H9 (cell line): ENCODE results near the gene EEF1AKMT3. TPM values are rescaled to one million over a fixed set of nuclear protein-coding genes. Genes with fewer than 3 reads are reported as not detected.

ENCODE experiments used
- DNase-seq: peaks from one replicate; pipeline ENCODE4 v3.0.0-alpha.2; 2017
- H2AFZ ChIP-seq: one replicate; pipeline ENCODE4 v1.6.1; 2013; ENCODE audit warnings: mild to moderate bottlenecking, low read length, control low read depth, moderate library complexity
- H2AK5ac ChIP-seq: 2 replicates; pipeline ENCODE4 v1.6.1; 2013; ENCODE audit warnings: low read length, control low read depth, mixed read lengths; ENCODE audit not compliant: insufficient read length
- H2BK120ac ChIP-seq: one replicate; pipeline ENCODE4 v1.6.1; 2013; ENCODE audit warnings: low read depth, mild to moderate bottlenecking, low read length, control low read depth, inconsistent platforms; ENCODE audit not compliant: poor library complexity, severe bottlenecking
- H2BK12ac ChIP-seq: 2 replicates; pipeline ENCODE4 v1.6.1; 2013; ENCODE audit warnings: low read length, control low read depth, mixed read lengths, low read depth; ENCODE audit not compliant: insufficient read length
- H2BK15ac ChIP-seq: 2 replicates; pipeline ENCODE4 v1.6.1; 2013; ENCODE audit warnings: low read depth, low read length, control low read depth
- H2BK20ac ChIP-seq: one replicate; pipeline ENCODE4 v1.6.1; 2013; ENCODE audit warnings: low read depth, mild to moderate bottlenecking, low read length, control low read depth, inconsistent platforms; ENCODE audit not compliant: poor library complexity, severe bottlenecking
- H2BK5ac ChIP-seq: 2 replicates; pipeline ENCODE4 v1.6.1; 2013; ENCODE audit warnings: low read length, control low read depth, mixed read lengths; ENCODE audit not compliant: insufficient read length
- H3K14ac ChIP-seq: 2 replicates; pipeline ENCODE4 v1.6.1; 2013; ENCODE audit warnings: low read length, control low read depth; ENCODE audit not compliant: insufficient read depth
- H3K18ac ChIP-seq: 2 replicates; pipeline ENCODE4 v1.6.1; 2013; ENCODE audit warnings: low read depth, mild to moderate bottlenecking, mixed read lengths, low read length, control low read depth; ENCODE audit not compliant: insufficient read length
- H3K23ac ChIP-seq: 2 replicates; pipeline ENCODE4 v1.6.1; 2013; ENCODE audit warnings: low read length, control low read depth, mixed read lengths, low read depth; ENCODE audit not compliant: insufficient read length
- H3K23me2 ChIP-seq: 2 replicates; pipeline ENCODE4 v1.6.1; 2013; ENCODE audit warnings: low read depth, mild to moderate bottlenecking, mixed read lengths, low read length, control low read depth; ENCODE audit not compliant: insufficient read length, poor library complexity, severe bottlenecking
- H3K27ac ChIP-seq: 2 replicates; pipeline ENCODE4 v1.5.1; 2013; ENCODE audit warnings: low read length, control low read depth, mixed read lengths, low read depth; ENCODE audit not compliant: insufficient read length
- H3K27me3 ChIP-seq: 2 replicates; pipeline ENCODE4 v1.6.1; 2013; ENCODE audit warnings: low read length, control low read depth, inconsistent platforms; ENCODE audit not compliant: insufficient read depth
- H3K4ac ChIP-seq: 2 replicates; pipeline ENCODE4 v1.6.1; 2013; ENCODE audit warnings: low read depth, mild to moderate bottlenecking, control low read depth, inconsistent platforms, low read length, moderate library complexity
- H3K4me1 ChIP-seq: 2 replicates; pipeline ENCODE4 v1.6.1; 2013; ENCODE audit warnings: low read length, control low read depth, inconsistent platforms; ENCODE audit not compliant: insufficient read depth
- H3K4me2 ChIP-seq: 2 replicates; pipeline ENCODE4 v1.6.1; 2013; ENCODE audit warnings: low read length, control low read depth, mixed read lengths; ENCODE audit not compliant: insufficient read length, insufficient read depth
- H3K56ac ChIP-seq: 2 replicates; pipeline ENCODE4 v1.6.1; 2013; ENCODE audit warnings: low read depth, mild to moderate bottlenecking, mixed read lengths, low read length, control low read depth; ENCODE audit not compliant: insufficient read length
- H3K79me1 ChIP-seq: 2 replicates; pipeline ENCODE4 v1.6.1; 2013; ENCODE audit warnings: low read depth, mild to moderate bottlenecking, moderate library complexity, low read length, control low read depth, inconsistent platforms; ENCODE audit not compliant: insufficient read depth, poor library complexity, severe bottlenecking
- H3K79me2 ChIP-seq: 2 replicates; pipeline ENCODE4 v1.6.1; 2013; ENCODE audit warnings: low read length, control low read depth, inconsistent platforms; ENCODE audit not compliant: insufficient read depth
- H3K9ac ChIP-seq: 2 replicates; pipeline ENCODE4 v1.6.1; 2013; ENCODE audit warnings: low read length, control low read depth, mixed read lengths; ENCODE audit not compliant: insufficient read length; ENCODE audit errors: extremely low read depth
- H3K9me3 ChIP-seq: one replicate; pipeline ENCODE4 v1.6.1; 2013; ENCODE audit warnings: low read depth, low read length, inconsistent platforms; ENCODE audit not compliant: control insufficient read depth
- H3T11ph ChIP-seq: one replicate; pipeline ENCODE4 v1.6.1; 2013; ENCODE audit warnings: mild to moderate bottlenecking, low read length, control low read depth, inconsistent platforms
- H4K20me1 ChIP-seq: one replicate; pipeline ENCODE4 v1.6.1; 2013; ENCODE audit not compliant: control insufficient read depth, insufficient read length, insufficient read depth
- H4K5ac ChIP-seq: 2 replicates; pipeline ENCODE4 v1.6.1; 2013; ENCODE audit warnings: low read depth, mild to moderate bottlenecking, mixed read lengths, low read length, control low read depth; ENCODE audit not compliant: insufficient read length
- H4K8ac ChIP-seq: replicated peaks from 2 replicates; pipeline ENCODE4 v1.6.1; 2013; ENCODE audit warnings: low read length, control low read depth, mixed read lengths, low read depth; ENCODE audit not compliant: insufficient read length
- H4K91ac ChIP-seq: 2 replicates; pipeline ENCODE4 v1.6.1; 2013; ENCODE audit warnings: low read depth, mild to moderate bottlenecking, moderate library complexity, mixed read lengths, low read length, control low read depth; ENCODE audit not compliant: insufficient read length
- H3K27ac Mint-ChIP-seq, 3 experiments: 2 replicates in 2 of 3; 3 replicates in 1 of 3; pipeline ENCODE4 v1.8.0; 2020 to 2021; ENCODE audit warnings: mixed read lengths in 3 of 3, mild to moderate bottlenecking in 1 of 3, moderate library complexity in 1 of 3
- H3K27me3 Mint-ChIP-seq: 2 replicates; pipeline ENCODE4 v1.8.0; 2021; ENCODE audit warnings: low read depth, mild to moderate bottlenecking, moderate library complexity, mixed read lengths
- H3K36me3 Mint-ChIP-seq, 3 experiments: 2 replicates in 2 of 3; 3 replicates in 1 of 3; pipeline ENCODE4 v1.8.0; 2020 to 2021; ENCODE audit warnings: low read depth in 3 of 3, mixed read lengths in 3 of 3; ENCODE audit not compliant: insufficient read depth in 1 of 3
- H3K4me1 Mint-ChIP-seq, 2 experiments: 2 replicates each; pipeline ENCODE4 v1.8.0; 2020; ENCODE audit warnings: mixed read lengths in 2 of 2
- H3K4me3 Mint-ChIP-seq, 2 experiments: 2 replicates in 1 of 2; 3 replicates in 1 of 2; pipeline ENCODE4 v1.8.0; 2020 to 2021; ENCODE audit warnings: mild to moderate bottlenecking in 2 of 2, mixed read lengths in 2 of 2, moderate library complexity in 1 of 2
- H3K9me3 Mint-ChIP-seq, 2 experiments: 2 replicates in 1 of 2; 3 replicates in 1 of 2; pipeline ENCODE4 v1.8.0; 2020; ENCODE audit warnings: mild to moderate bottlenecking in 2 of 2, mixed read lengths in 2 of 2, moderate library complexity in 1 of 2
- CTCF ChIP-seq: fragments of 200-600 bp; sonication (generic); conservative IDR thresholded peaks from 3 replicates; pipeline ENCODE4 v1.8.0; 2021; ENCODE audit warnings: antibody characterized with exemption, mild to moderate bottlenecking
- WGBS: extraction: QIAGEN DNeasy Blood & Tissue Kit; methylation state at CpG from one replicate; pipeline ENCODE4 v1.1.7; 2013; ENCODE audit warnings: missing lambda C conversion rate, low lambda C conversion rate, mixed read lengths; ENCODE audit not compliant: insufficient read length; ENCODE audit errors: extremely low coverage; 5-methylcytosine and 5-hydroxymethylcytosine counted together
- total RNA-seq: library from RNA; stranded (reverse); gene quantifications from 2 replicates; pipeline ENCODE4 v1.2.1, GENCODE V29; 2021

EEF1AKMT3 gene
- total RNA-seq, 1 experiment from 2014 or later = 2.9 TPM

- H3K36me3 Mint-ChIP-seq = peaks cover 33 to 52% (median 51%) of the 10 kb centered on the region in 3 experiments
- H3K4me1 Mint-ChIP-seq = peaks cover 20 to 29% of the 10 kb centered on the region in 2 experiments
- Histone ChIP-seq H2BK12ac (no peak overlapping the region), H3K4me1 (peaks cover 6% of the 10 kb centered on the region; the same call in 1 of the 2 replicates), H3K23me2 (no peaks in the 10 kb centered on the region), H2AFZ (no peak overlapping the region), H3K4me2 (no peak overlapping the region), H3K23ac (no peak overlapping the region), H3K9me3 (no peaks in the 10 kb centered on the region), H2BK15ac (no peak overlapping the region), H3K4ac (no peak overlapping the region), H2BK5ac (no peak overlapping the region), H3K18ac (no peak overlapping the region), H2BK20ac (no peak overlapping the region), H3K27ac (no peak overlapping the region), H2AK5ac (no peak overlapping the region), H4K91ac (no peak overlapping the region), H3K79me1 (peaks cover 3% of the 10 kb centered on the region), H4K20me1 (no peaks in the 10 kb centered on the region), H4K5ac (no peak overlapping the region), H3K56ac (no peak overlapping the region), H4K8ac (no peak overlapping the region), H3K14ac (no peak overlapping the region), H3T11ph (no peak overlapping the region), H3K79me2 (peaks cover 8% of the 10 kb centered on the region; the same call in 1 of the 2 replicates), H2BK120ac (no peak overlapping the region), H3K9ac (no peak overlapping the region), H3K27me3 (no peaks in the 10 kb centered on the region)
- WGBS = no CpG with 5 or more reads among the region's 10 CpGs
- no peaks in the 10 kb centered on the region for H3K27me3 Mint-ChIP-seq
- H3K4me3 Mint-ChIP-seq = no peak overlapping the region
- no peak for DNase-seq
- H3K27ac Mint-ChIP-seq = peak overlapping the region in 1 of 3 experiments; percentile 47; a peak in 2 of 7 replicates
- no peaks in the 10 kb centered on the region for H3K9me3 Mint-ChIP-seq
- no peak for TF ChIP-seq CTCF
Observed at GRCh38 chr12:57829025-57829777, 56.8 kb downstream of the EEF1AKMT3 start.
